Muscle of leg (tissue), 9 donors: ENCODE measurements around the gene RGR. TPM values are rescaled to one million over a fixed set of nuclear protein-coding genes. Genes with fewer than 3 reads are reported as not detected.

ENCODE experiments used
- polyA plus RNA-seq, 8 donors: library from polyadenylated mRNA; unstranded; fragments of 120-200 nt; gene quantifications; one replicate each; pipeline versions ENCODE4 v1.2.1 to v1.2.3, GENCODE V29; 2013; ENCODE audit warnings: inconsistent platforms in 1 of 8, low replicate concordance in 1 of 8; ENCODE audit not compliant: insufficient read length in 8 of 8, insufficient read depth in 1 of 8
- total RNA-seq: library from RNA; stranded (reverse); fragments of 120-200 nt; gene quantifications from one replicate; pipeline ENCODE4 v1.2.4, GENCODE V29; 2013

Gene RGR
- total and polyA plus RNA-seq, 9 donors: 6.1 to 20.7 (median 12.6) TPM

Other genes with a start within 250 kb of the RGR start
- 109 TPM for gene GHITM, start 105.5 kb upstream of the RGR start, total RNA-seq
- 100 to 1,000 TPM in 6 of 8 donors, 10 to 100 TPM in 2; 95.8 to 115 (median 105) TPM for gene GHITM, start 105.5 kb upstream of the RGR start, polyA plus RNA-seq
- not detected for gene GPR15LG, start 71.3 kb upstream of the RGR start, total RNA-seq
- gene GPR15LG, start 71.3 kb upstream of the RGR start, polyA plus RNA-seq: not detected
- 0.27 TPM for gene CDHR1, start 50.5 kb upstream of the RGR start, total RNA-seq
- 1 to 10 TPM in 1 of 8 donors, under 1 TPM in 7; 0.22 to 1.4 (median 0.56) TPM for gene CDHR1, start 50.5 kb upstream of the RGR start, polyA plus RNA-seq
- gene LRIT2, start 19.5 kb upstream of the RGR start, total RNA-seq: not detected
- gene LRIT2, start 19.5 kb upstream of the RGR start, polyA plus RNA-seq: not detected
- not detected for gene LRIT1, start 3.5 kb upstream of the RGR start, total RNA-seq
- not detected for gene LRIT1, start 3.5 kb upstream of the RGR start, polyA plus RNA-seq
- 44.1 TPM for gene CCSER2, start 83.5 kb downstream of the RGR start, total RNA-seq
- gene CCSER2, start 83.5 kb downstream of the RGR start, polyA plus RNA-seq: 10 to 100 TPM; 29.1 to 41.7 (median 36.7) TPM